Osteoblast (primary cell): ENCODE measurements around the gene HTR3C. TPM values are rescaled to one million over a fixed set of nuclear protein-coding genes. Genes with fewer than 3 reads are reported as not detected.

Experiments used
- DNase-seq: peaks from one replicate; pipeline ENCODE4 v3.0.0; 2011; ENCODE audit warnings: low spot score, mixed read lengths; ENCODE audit not compliant: insufficient read length; ENCODE audit errors: missing footprints
- H2AFZ ChIP-seq: 2 replicates; pipeline ENCODE4 v1.6.0; 2011; ENCODE audit warnings: mild to moderate bottlenecking, low read length
- H3K27ac ChIP-seq: 2 replicates; pipeline ENCODE4 v1.5.1; 2011; ENCODE audit warnings: mild to moderate bottlenecking, low read depth, low read length, moderate library complexity
- H3K27me3 ChIP-seq: 2 replicates; pipeline ENCODE4 v1.6.0; 2012; ENCODE audit warnings: mild to moderate bottlenecking, control low read depth, inconsistent platforms, low read length, moderate library complexity; ENCODE audit not compliant: insufficient read depth
- H3K36me3 ChIP-seq: 2 replicates; pipeline ENCODE4 v1.5.1; 2011; ENCODE audit warnings: mild to moderate bottlenecking, low read length, control low read depth, moderate library complexity; ENCODE audit not compliant: insufficient read depth
- H3K4me1 ChIP-seq: 2 replicates; pipeline ENCODE4 v1.5.1; 2011; ENCODE audit warnings: mild to moderate bottlenecking, low read length, control low read depth, moderate library complexity; ENCODE audit not compliant: insufficient read depth
- H3K4me2 ChIP-seq: 2 replicates; pipeline ENCODE4 v1.6.0; 2011; ENCODE audit warnings: mild to moderate bottlenecking, low read length; ENCODE audit not compliant: insufficient read depth
- H3K4me3 ChIP-seq: fragments of 200-600 bp; sonication (generic); 3 replicates; pipeline ENCODE4 v1.5.1; 2012; ENCODE audit warnings: mild to moderate bottlenecking, low read length, inconsistent platforms; ENCODE audit not compliant: insufficient read depth
- H3K79me2 ChIP-seq: 2 replicates; pipeline ENCODE4 v1.6.0; 2012; ENCODE audit warnings: mild to moderate bottlenecking, low read length, control low read depth, inconsistent platforms; ENCODE audit not compliant: insufficient read depth
- H3K9me3 ChIP-seq: 2 replicates; pipeline ENCODE4 v1.5.1; 2011; ENCODE audit warnings: low read depth, low read length, control low read depth
- H4K20me1 ChIP-seq: 2 replicates; pipeline ENCODE4 v1.6.0; 2012; ENCODE audit warnings: mild to moderate bottlenecking, low read length, control low read depth; ENCODE audit not compliant: insufficient read depth
- CTCF ChIP-seq: IDR thresholded peaks from 2 replicates; pipeline ENCODE4 v1.5.1; 2011; ENCODE audit warnings: mild to moderate bottlenecking, low read depth, low read length, moderate library complexity; ENCODE audit errors: extremely low read depth
- total RNA-seq: library from RNA; depleted of rRNA; stranded (reverse); fragments of >200 nt; gene quantifications from 2 replicates; pipeline ENCODE4 v1.2.3, GENCODE V29; 2012

Gene HTR3C
- total RNA-seq, 1 donor: not detected

GRCh38 chr3:184015381-184016019 lies 37.3 kb upstream of the HTR3C start:
- H4K20me1 ChIP-seq: peaks cover 4% of the 10 kb centered on the region
- TF ChIP-seq CTCF: no peak
- H3K4me3 ChIP-seq: no peak overlapping the region
- no peak overlapping the region for H3K27ac ChIP-seq
- peak overlapping the region; percentile 100 for H3K4me2 ChIP-seq
- peaks cover 13% of the 10 kb centered on the region for H3K4me1 ChIP-seq
- no peaks in the 10 kb centered on the region for H3K27me3 ChIP-seq
- peaks cover 4% of the 10 kb centered on the region for H3K36me3 ChIP-seq
- H3K9me3 ChIP-seq: no peaks in the 10 kb centered on the region
- H3K79me2 ChIP-seq: peaks cover 24% of the 10 kb centered on the region
- H2AFZ ChIP-seq: no peak overlapping the region
- no peak for DNase-seq

- Histone ChIP-seq H3K36me3 (peaks cover 4% of the 10 kb centered on the region), H3K4me3 (no peak overlapping the region), H3K27ac (no peak overlapping the region), H2AFZ (peak overlapping the region; percentile 25), H3K79me2 (peaks cover 24% of the 10 kb centered on the region), H3K27me3 (no peaks in the 10 kb centered on the region), H3K4me2 (peak overlapping the region; percentile 100), H3K9me3 (no peaks in the 10 kb centered on the region), H3K4me1 (peaks cover 13% of the 10 kb centered on the region), H4K20me1 (peaks cover 4% of the 10 kb centered on the region)
- DNase-seq: peak; percentile 13
- TF ChIP-seq CTCF: no peak
These were observed 36.7 kb upstream of the HTR3C start for GRCh38 chr3:184016169-184016570.

DNA sequence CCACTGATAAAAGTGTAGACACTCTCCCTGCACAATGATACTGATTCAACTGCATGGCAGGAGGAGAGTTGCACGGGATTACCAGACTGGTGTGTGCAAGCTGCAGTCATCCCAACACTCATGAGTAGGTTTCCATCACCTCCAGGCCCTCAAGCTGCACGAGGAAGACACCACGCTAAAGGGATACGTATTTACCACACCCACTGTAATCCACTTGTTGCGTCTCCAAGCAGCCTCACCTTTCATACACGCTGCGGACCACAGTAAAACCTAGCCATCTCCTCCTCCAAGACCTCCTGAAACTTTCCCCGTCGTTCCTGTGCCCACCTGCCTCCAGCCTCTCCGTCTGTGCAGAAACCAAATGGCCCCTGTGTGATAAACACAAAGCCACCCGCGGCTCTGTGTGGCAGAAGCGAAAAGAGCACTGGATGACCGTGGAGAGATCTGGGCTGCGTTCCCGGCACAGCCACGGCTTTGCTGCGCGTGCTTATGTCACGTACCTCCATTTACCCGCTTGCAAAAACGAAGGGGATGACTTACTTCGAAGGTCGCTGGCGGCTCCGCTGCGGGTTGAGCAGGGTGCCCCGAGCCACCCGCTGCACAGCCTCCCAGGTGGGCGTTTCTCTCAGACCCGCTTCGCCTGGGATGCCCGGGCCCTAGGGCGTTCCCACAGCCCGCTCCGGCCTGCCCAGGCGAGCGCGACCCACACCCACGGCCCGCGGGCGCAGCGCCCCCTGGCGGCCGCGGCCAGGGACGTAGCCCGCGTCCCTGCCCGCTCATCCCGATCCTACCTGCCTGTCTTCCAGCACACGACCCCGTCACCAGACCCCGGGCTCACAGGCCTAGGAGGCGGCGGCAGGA lies 35.8 kb upstream of the HTR3C start:
- DNase-seq: peak; percentile 96
- Histone ChIP-seq H2AFZ (peak overlapping the region; percentile 100), H3K27ac (no peak overlapping the region)

More for the DNA sequence above, 35.8 kb upstream of the HTR3C start:
- peak overlapping the region; percentile 91 for H3K4me3 ChIP-seq
- H3K36me3 ChIP-seq: peaks cover 4% of the 10 kb centered on the region
- H3K4me2 ChIP-seq: peak overlapping the region; percentile 100
- peaks cover 4% of the 10 kb centered on the region for H4K20me1 ChIP-seq
- H3K27me3 ChIP-seq: no peaks in the 10 kb centered on the region
- peaks cover 13% of the 10 kb centered on the region for H3K4me1 ChIP-seq
- TF ChIP-seq CTCF: peak; percentile 67
- peaks cover 24% of the 10 kb centered on the region for H3K79me2 ChIP-seq
- no peaks in the 10 kb centered on the region for H3K9me3 ChIP-seq
